Measurements from ENCODE around the gene SPO11. TPM values are rescaled to one million over a fixed set of nuclear protein-coding genes. Genes with fewer than 3 reads are reported as not detected.

Gene SPO11
- total RNA-seq, 4 donors from 2014 or later: not detected

- ATAC-seq (ENCODE audit: low FRiP score) (no peak), DNase-seq (ENCODE audit: low spot score) (no peak)
- no peak for TF ChIP-seq CTCF (IDR thresholded peaks at IDR 0.05)
Observed at GRCh38 chr20:57377350-57377749, 47.7 kb downstream of the SPO11 start.

- DNase-seq (ENCODE audit: low spot score) (no peak), ATAC-seq (ENCODE audit: low FRiP score) (no peak)
- no peak for TF ChIP-seq CTCF (IDR thresholded peaks at IDR 0.05)
Observed at GRCh38 chr20:57378107-57378506, 48.5 kb downstream of the SPO11 start.

- TF ChIP-seq CTCF (IDR thresholded peaks at IDR 0.05): no peak
- no peak for DNase-seq (ENCODE audit: low spot score)
- ATAC-seq (ENCODE audit: low FRiP score): no peak
Observed at GRCh38 chr20:57378646-57379262, 49.2 kb downstream of the SPO11 start.

GRCh38 chr20:57379263-57379647 lies 49.7 kb downstream of the SPO11 start:
- ATAC-seq (ENCODE audit: low FRiP score) (no peak), DNase-seq (ENCODE audit: low spot score) (no peak)
- no peak for TF ChIP-seq CTCF (IDR thresholded peaks at IDR 0.05)

- no peak for TF ChIP-seq CTCF (IDR thresholded peaks at IDR 0.05)
- no peak for DNase-seq (ENCODE audit: low spot score)
- ATAC-seq (ENCODE audit: low FRiP score): no peak
Observed at GRCh38 chr20:57380081-57380750, 50.6 kb downstream of the SPO11 start.

- peak; percentile 21 for ATAC-seq (ENCODE audit: low FRiP score)
- peak in 2 of 3 donors; percentile 56 to 93 for TF ChIP-seq CTCF (IDR thresholded peaks at IDR 0.05)
Observed at GRCh38 chr20:57381596-57382503, 52.2 kb downstream of the SPO11 start.

More at GRCh38 chr20:57381596-57382503, 52.2 kb downstream of the SPO11 start:
- peak; percentile 82 for DNase-seq (ENCODE audit: low spot score)

Measured in omental fat pad (tissue), 4 donors.